ENCODE measurements around the gene FGGY. TPM values are rescaled to one million over a fixed set of nuclear protein-coding genes. Genes with fewer than 3 reads are reported as not detected.
"Not testable (repeated sequence)": the region's sequence is repeated elsewhere in the genome, so short reads cannot be mapped to it uniquely, and the experiment has no call there.

The FGGY gene
- total RNA-seq, 4 donors from 2014 or later = 23.3 to 26.4 (median 25.3) TPM

- Histone ChIP-seq H3K4me1 (peaks cover 6 to 13% (median 10%) of the 10 kb centered on the region in 4 donors), H3K4me3 (no peak overlapping the region), H3K27me3 (no peaks in the 10 kb centered on the region), H3K36me3 (no peaks in the 10 kb centered on the region), H3K27ac (replicated peaks in 1 of 4) (no peak overlapping the region), H3K9me3 (peaks cover 0 to 6% (median 0%) of the 10 kb centered on the region in 4 donors)
- WGBS = 80% methylated on average over 2 of the region's 2 CpGs
- DNase-seq (ENCODE audit: extremely low spot score) = peak; percentile 70
- no peak for TF ChIP-seq EP300 (IDR thresholded peaks at IDR 0.05)
- TF ChIP-seq POLR2AphosphoS5 (IDR thresholded peaks at IDR 0.05) = no peak
- no peak for TF ChIP-seq CTCF (IDR thresholded peaks at IDR 0.05)
- TF ChIP-seq POLR2A (IDR thresholded peaks at IDR 0.05; ENCODE audit: low read depth) = no peak
- intact Hi-C loops (cut with DNase I) = no loop called here
Observed at GRCh38 chr1:59487335-59488031, 190.6 kb downstream of the FGGY start.

GRCh38 chr1:59492500-59492899 is 195.6 kb downstream of the FGGY start:
- Histone ChIP-seq H3K27ac (replicated peaks in 1 of 4) (no peak overlapping the region), H3K4me3 (no peak overlapping the region), H3K27me3 (no peaks in the 10 kb centered on the region), H3K36me3 (no peaks in the 10 kb centered on the region), H3K4me1 (no peaks in the 10 kb centered on the region), H3K9me3 (peaks cover 0 to 7% (median 3%) of the 10 kb centered on the region in 4 donors)
- intact Hi-C loops (cut with DNase I) = no loop called here
- 93% methylated on average over 1 of the region's 1 CpG for WGBS
- TF ChIP-seq EP300 (IDR thresholded peaks at IDR 0.05) (no peak), CTCF (IDR thresholded peaks at IDR 0.05) (no peak), POLR2AphosphoS5 (IDR thresholded peaks at IDR 0.05) (no peak), POLR2A (IDR thresholded peaks at IDR 0.05; ENCODE audit: low read depth) (no peak)
- no peak for DNase-seq (ENCODE audit: extremely low spot score)

GRCh38 chr1:59494145-59494833 is 197.4 kb downstream of the FGGY start:
- no peak for TF ChIP-seq CTCF (IDR thresholded peaks at IDR 0.05)
- TF ChIP-seq POLR2AphosphoS5 (IDR thresholded peaks at IDR 0.05) = no peak
- H3K27ac ChIP-seq (replicated peaks in 1 of 4) = no peak overlapping the region
- peaks cover 0 to 7% (median 3%) of the 10 kb centered on the region in 4 donors for H3K9me3 ChIP-seq
- no peaks in the 10 kb centered on the region for H3K27me3 ChIP-seq
- intact Hi-C loops (cut with DNase I) = no loop called here
- no peak overlapping the region for H3K4me3 ChIP-seq
- peaks cover 0 to 10% (median 9%) of the 10 kb centered on the region in 4 donors for H3K4me1 ChIP-seq
- peak; percentile 86 for DNase-seq (ENCODE audit: extremely low spot score)
- H3K36me3 ChIP-seq = no peaks in the 10 kb centered on the region

GRCh38 chr1:59496156-59496555 is 199.3 kb downstream of the FGGY start:
- H3K36me3 ChIP-seq; H3K4me3 ChIP-seq; H3K27me3 ChIP-seq; intact Hi-C loops (cut with DNase I); H3K9me3 ChIP-seq; H3K27ac ChIP-seq (replicated peaks in 1 of 4); DNase-seq (ENCODE audit: extremely low spot score): not testable (repeated sequence)
- H3K4me1 ChIP-seq = peaks cover 0 to 14% (median 10%) of the 10 kb centered on the region in 4 donors
- WGBS = 100% methylated on average over 2 of the region's 2 CpGs

- no peak overlapping the region for H3K4me3 ChIP-seq
- no peak overlapping the region for H3K27ac ChIP-seq (replicated peaks in 1 of 4)
- intact Hi-C loops (cut with DNase I) = no loop called here
- H3K4me1 ChIP-seq = peaks cover 0 to 19% (median 10%) of the 10 kb centered on the region in 4 donors
- no peaks in the 10 kb centered on the region for H3K36me3 ChIP-seq
- WGBS = 78% methylated on average over 7 of the region's 7 CpGs
- DNase-seq (ENCODE audit: extremely low spot score) = peak; percentile 55
- H3K27me3 ChIP-seq = no peaks in the 10 kb centered on the region
- peaks cover 0 to 6% (median 0%) of the 10 kb centered on the region in 4 donors for H3K9me3 ChIP-seq
- TF ChIP-seq CTCF (IDR thresholded peaks at IDR 0.05) (no peak), POLR2A (IDR thresholded peaks at IDR 0.05; ENCODE audit: low read depth) (no peak), POLR2AphosphoS5 (IDR thresholded peaks at IDR 0.05) (no peak), EP300 (IDR thresholded peaks at IDR 0.05) (no peak)
Observed at GRCh38 chr1:59497616-59498015, 200.7 kb downstream of the FGGY start.

Data from esophagus muscularis mucosa (tissue), 4 donors.